Left hindlimb (tissue), 1 donor: Measurements from ENCODE around the gene RCOR3.

Experiments used
- DNase-seq: peaks from one replicate; pipeline ENCODE4 v3.0.0-alpha.2; 2018

The RCOR3 gene

GRCh38 chr1:211326140-211326527 is 67.0 kb downstream of the RCOR3 start:
- DNase-seq: no peak

- DNase-seq: peak; percentile 80
These were observed 67.6 kb downstream of the RCOR3 start, which contains the start of gene TRAF5 for GRCh38 chr1:211326528-211327345. Gene TRAF5 (plus strand): TSS chr1:211326833. CDS start chr1:211353240, 26,407 bp downstream.

- peak; percentile 60 for DNase-seq
These were observed 68.3 kb downstream of the RCOR3 start for GRCh38 chr1:211327346-211327921.

GRCh38 chr1:211328084-211328694 is 69.0 kb downstream of the RCOR3 start:
- no peak for DNase-seq

GRCh38 chr1:211328866-211329475 is 69.8 kb downstream of the RCOR3 start:
- DNase-seq: no peak

- no peak for DNase-seq
These were observed 70.6 kb downstream of the RCOR3 start for GRCh38 chr1:211329764-211330201.

GRCh38 chr1:211330282-211330936 is 71.2 kb downstream of the RCOR3 start:
- no peak for DNase-seq

GRCh38 chr1:211331011-211331709 is 72.0 kb downstream of the RCOR3 start:
- DNase-seq: no peak

- no peak for DNase-seq
These were observed 73.0 kb downstream of the RCOR3 start for GRCh38 chr1:211332036-211332616.

- no peak for DNase-seq
These were observed 73.7 kb downstream of the RCOR3 start for GRCh38 chr1:211332830-211333229.

GRCh38 chr1:211333906-211334305 is 74.7 kb downstream of the RCOR3 start:
- DNase-seq: no peak

- DNase-seq: no peak
These were observed 75.8 kb downstream of the RCOR3 start for GRCh38 chr1:211334986-211335385.

- DNase-seq: no peak
These were observed 76.5 kb downstream of the RCOR3 start for GRCh38 chr1:211335522-211336157.

- no peak for DNase-seq
These were observed 77.0 kb downstream of the RCOR3 start for GRCh38 chr1:211336161-211336560.

GRCh38 chr1:211336775-211337174 is 77.6 kb downstream of the RCOR3 start:
- DNase-seq: no peak

GRCh38 chr1:211337430-211338223 is 78.5 kb downstream of the RCOR3 start:
- DNase-seq: no peak

GRCh38 chr1:211338224-211338620 is 79.1 kb downstream of the RCOR3 start:
- no peak for DNase-seq

- DNase-seq: no peak
These were observed 80.5 kb downstream of the RCOR3 start for GRCh38 chr1:211339631-211340041.

- no peak for DNase-seq
These were observed 81.7 kb downstream of the RCOR3 start for GRCh38 chr1:211340622-211341507.
